Keratinocyte (primary cell): ENCODE data around the gene PPP1R26.

ENCODE experiments used
- EZH2 ChIP-seq: IDR thresholded peaks from one replicate; pipeline ENCODE4 v1.6.1; 2012; ENCODE audit warnings: inconsistent platforms, mild to moderate bottlenecking, low read length, moderate library complexity
- TF ChIP-seq, protein P1 (sequence below), 3 experiments: IDR thresholded peaks in 1 of 3; conservative IDR thresholded peaks in 1 of 3; optimal IDR thresholded peaks in 1 of 3; 2 replicates in 2 of 3; 3 replicates in 1 of 3; pipeline versions ENCODE3 to v1.5.1; 2011; ENCODE audit warnings: low read length in 3 of 3, mild to moderate bottlenecking in 3 of 3, moderate library complexity in 2 of 3, control low read depth in 1 of 3, inconsistent platforms in 1 of 3; ENCODE audit not compliant: insufficient read depth in 2 of 3; ENCODE audit errors: extremely low read depth in 1 of 3

- TF ChIP-seq, protein P1, sequence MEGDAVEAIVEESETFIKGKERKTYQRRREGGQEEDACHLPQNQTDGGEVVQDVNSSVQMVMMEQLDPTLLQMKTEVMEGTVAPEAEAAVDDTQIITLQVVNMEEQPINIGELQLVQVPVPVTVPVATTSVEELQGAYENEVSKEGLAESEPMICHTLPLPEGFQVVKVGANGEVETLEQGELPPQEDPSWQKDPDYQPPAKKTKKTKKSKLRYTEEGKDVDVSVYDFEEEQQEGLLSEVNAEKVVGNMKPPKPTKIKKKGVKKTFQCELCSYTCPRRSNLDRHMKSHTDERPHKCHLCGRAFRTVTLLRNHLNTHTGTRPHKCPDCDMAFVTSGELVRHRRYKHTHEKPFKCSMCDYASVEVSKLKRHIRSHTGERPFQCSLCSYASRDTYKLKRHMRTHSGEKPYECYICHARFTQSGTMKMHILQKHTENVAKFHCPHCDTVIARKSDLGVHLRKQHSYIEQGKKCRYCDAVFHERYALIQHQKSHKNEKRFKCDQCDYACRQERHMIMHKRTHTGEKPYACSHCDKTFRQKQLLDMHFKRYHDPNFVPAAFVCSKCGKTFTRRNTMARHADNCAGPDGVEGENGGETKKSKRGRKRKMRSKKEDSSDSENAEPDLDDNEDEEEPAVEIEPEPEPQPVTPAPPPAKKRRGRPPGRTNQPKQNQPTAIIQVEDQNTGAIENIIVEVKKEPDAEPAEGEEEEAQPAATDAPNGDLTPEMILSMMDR (optimal IDR thresholded peaks at IDR 0.05 in 1 of 3, IDR thresholded peaks at IDR 0.05 in 1 of 3, conservative IDR thresholded peaks at IDR 0.05 in 1 of 3; ENCODE audit: extremely low read depth in 1 of 3, insufficient read depth in 2 of 3, low read length in 3 of 3), result no peak
- TF ChIP-seq EZH2, result no peak
Measured at GRCh38 chr9:135515083-135515951, 35.7 kb downstream of the PPP1R26 start.
